IPS-NIHi7 (cell line): ENCODE data around the gene TAS2R41.
A peak's percentile ranks its signal among the peaks of the same experiment; 100 is the strongest.
"Not testable (repeated sequence)": the region's sequence is repeated elsewhere in the genome, so short reads cannot be mapped to it uniquely, and the experiment has no call there.

ENCODE experiments used
- DNase-seq: peaks from one replicate; pipeline ENCODE4 v3.0.0; 2012; ENCODE audit warnings: mixed read lengths; ENCODE audit errors: extremely low spot score

Gene TAS2R41

GRCh38 chr7:143456992-143457793 lies 20.5 kb upstream of the TAS2R41 start:
- no peak for DNase-seq

DNA sequence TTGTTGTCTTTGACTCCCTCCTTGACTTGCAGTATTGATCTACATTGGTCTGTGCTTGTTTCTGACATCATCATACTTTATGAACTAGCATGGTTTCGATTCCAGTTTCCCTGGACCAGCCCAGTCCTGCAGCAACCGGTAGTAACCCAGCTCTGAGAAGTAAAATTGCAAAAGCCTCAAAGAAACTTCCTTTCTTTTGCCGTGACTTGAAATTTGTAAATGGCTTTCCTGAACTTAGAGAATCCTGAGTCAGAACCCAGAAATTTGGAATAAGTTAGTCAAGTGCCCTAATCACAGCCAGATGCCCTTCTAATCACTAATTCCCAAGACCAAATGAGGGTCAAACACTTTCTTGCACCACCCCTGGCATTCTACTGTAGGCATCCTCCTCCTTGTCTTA lies 19.4 kb upstream of the TAS2R41 start:
- DNase-seq = no peak

- no peak for DNase-seq
Measured at GRCh38 chr7:143458681-143459080, 19.0 kb upstream of the TAS2R41 start.

DNA sequence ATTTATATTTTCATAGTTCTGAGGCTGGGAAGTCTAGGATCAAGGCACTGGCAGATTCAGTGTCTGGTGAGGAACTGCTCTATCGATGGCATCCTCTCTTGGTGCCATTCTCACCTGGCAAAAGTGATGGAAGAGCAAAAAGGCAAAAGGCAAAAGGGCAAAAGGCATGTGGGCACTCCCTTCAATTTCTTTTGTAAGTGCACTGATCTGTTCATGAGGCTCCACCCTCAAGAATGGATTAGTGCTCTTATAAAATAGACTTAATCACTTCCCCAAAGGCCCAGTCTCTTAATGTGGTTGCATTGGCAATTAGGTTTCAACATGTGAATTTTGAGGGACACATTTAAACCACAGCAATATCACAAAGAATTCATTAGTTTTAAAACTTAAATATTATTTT lies 18.3 kb upstream of the TAS2R41 start:
- DNase-seq = no peak

GRCh38 chr7:143460271-143460979 lies 17.2 kb upstream of the TAS2R41 start:
- DNase-seq = no peak

DNA sequence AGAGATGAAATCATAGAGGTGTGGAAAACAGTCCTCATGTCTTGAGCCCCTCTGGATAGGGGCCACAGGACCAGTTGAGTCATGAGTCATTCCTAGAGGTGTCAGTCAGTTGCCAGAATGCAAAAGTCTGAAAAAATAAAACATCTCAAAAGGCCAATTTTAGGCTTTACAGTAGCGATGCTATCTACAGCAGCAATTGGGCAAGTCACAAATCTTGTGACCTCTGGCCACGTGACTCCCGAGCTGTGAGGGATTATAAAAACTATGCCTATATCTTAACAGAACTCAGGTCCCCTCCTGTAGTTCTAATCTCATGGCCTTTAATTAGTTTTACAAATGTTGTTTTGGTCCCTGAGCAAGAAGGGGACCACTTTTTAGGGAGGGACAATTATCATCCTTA lies 15.6 kb upstream of the TAS2R41 start:
- no peak for DNase-seq

- DNase-seq = no peak
Measured at GRCh38 chr7:143463556-143463955, 14.1 kb upstream of the TAS2R41 start.

GRCh38 chr7:143463957-143464356 lies 13.7 kb upstream of the TAS2R41 start:
- DNase-seq = no peak

- DNase-seq = no peak
Measured at GRCh38 chr7:143467724-143468123, 9.9 kb upstream of the TAS2R41 start.

DNA sequence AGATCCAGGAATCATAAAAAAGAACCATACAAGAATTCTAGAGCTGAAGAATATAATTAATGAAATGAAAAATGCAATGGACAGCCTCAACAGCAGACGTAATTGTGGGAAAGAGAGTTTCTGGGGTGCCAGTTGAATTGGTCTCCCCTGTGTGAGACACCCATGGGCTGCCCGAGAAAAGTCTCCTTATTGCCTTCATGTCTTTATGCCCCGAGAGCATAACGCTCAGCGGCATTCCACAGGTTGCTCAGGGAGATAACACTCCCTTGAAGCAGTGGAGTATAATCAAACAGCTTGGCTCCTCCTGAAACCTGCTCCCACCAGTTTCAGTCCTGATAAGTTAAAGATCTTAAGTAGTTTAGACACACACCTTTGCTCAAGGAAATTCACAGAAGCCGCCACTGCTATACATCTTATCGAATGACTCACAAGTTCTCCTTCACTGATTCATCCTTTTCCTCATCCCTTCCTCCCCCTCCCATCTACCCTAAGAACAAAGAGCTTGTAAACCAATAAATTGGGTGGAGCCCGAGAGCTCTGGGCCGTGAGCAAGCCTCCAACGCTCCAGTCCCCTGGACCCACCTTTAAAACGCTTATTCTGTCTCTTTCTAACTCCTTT lies 5.5 kb upstream of the TAS2R41 start:
- not testable (repeated sequence) for DNase-seq

DNA sequence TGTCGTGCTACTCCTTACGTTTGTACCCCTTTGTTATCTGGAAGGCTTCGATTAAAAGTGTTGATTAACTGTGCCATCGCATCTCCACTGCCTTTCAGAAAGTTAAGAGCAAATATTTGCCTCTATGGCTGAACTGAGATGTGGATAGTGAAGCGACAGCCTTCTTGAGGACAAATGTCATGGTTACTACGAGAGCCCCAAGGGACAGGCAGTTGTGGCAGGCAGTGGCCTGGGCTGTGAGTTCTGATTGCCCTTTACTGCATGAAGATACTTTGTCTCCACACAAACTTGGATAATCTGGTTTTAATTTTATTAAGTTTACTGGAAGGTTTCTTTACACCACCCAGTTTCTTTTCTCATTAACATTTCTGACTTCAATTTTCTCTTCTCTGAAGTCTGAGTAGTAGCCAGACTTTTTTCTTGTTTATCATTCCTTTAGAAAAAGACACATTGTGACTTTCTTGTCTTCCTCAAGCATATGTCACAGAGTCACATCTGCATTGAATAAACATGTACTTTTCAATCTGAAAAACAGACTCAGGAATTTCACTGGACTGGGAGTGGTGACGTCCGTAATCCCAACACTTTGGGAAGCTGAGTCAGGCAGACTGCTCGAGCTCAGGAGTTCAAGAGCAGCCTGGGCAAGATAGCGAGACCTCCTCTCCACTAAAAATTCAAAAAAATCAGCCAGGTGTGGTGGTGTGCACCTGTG lies 1.5 kb downstream of the TAS2R41 start:
- DNase-seq = no peak

DNA sequence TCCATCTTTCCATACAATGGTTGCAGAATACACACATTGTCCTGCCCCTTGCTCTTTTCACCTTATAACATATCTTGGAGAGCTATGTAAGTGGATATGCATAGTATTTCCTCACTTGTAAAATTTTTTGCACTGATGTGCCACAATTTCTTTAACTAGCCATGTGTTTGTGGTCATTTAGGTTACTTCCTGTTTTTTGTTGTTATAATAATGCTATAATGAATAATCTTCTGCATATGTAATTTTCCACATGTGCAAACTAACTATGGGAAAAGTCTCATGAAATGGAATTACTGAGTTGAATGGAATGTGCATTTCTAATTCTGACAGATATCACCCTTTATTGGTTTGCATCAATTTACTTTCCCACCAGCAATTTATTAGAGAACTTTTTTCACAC lies 2.8 kb downstream of the TAS2R41 start:
- no peak for DNase-seq

GRCh38 chr7:143484119-143484518 lies 6.4 kb downstream of the TAS2R41 start:
- no peak for DNase-seq

GRCh38 chr7:143485094-143485493 lies 7.4 kb downstream of the TAS2R41 start:
- DNase-seq = no peak

GRCh38 chr7:143485500-143485899 lies 7.8 kb downstream of the TAS2R41 start:
- DNase-seq = no peak

DNA sequence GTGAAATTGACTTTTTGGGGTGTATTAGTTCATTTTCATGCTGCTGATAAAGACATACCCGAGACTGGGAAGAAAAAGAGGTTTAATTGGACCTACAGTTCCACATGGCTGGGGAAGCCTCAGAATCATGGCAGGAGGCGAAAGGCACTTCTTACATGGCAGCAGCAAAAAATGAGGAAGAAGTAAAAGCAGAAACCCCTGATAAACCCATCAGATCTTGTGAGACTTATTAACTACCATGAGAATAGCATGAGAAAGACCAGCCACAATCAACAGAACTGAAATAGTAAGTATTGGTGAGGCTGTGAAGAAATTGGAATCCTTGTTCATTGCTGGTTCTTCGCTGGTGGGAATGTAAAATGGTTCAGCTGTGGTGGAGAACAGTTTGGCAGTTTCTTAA lies 8.6 kb downstream of the TAS2R41 start:
- not testable (repeated sequence) for DNase-seq

GRCh38 chr7:143487061-143487460 lies 9.4 kb downstream of the TAS2R41 start:
- no peak for DNase-seq

DNA sequence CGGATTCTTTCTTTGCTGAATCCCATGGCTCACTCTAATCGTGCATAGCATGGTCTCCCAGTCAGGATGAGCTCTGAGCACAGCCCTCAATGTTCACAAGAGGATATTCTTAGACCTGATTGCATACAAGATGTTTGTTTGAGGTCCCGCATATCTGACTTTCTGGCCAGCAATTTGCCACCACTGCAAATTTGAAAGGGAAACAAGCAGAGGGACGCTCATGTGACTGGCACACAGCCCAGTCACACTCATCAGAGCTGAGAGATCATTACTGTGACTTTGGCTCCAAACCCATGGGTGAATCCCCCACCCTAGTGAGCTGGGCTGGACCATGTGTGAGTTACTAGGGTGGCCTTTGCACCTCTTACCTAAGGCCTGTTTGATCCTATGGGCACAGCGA lies 9.9 kb downstream of the TAS2R41 start:
- DNase-seq = no peak

DNA sequence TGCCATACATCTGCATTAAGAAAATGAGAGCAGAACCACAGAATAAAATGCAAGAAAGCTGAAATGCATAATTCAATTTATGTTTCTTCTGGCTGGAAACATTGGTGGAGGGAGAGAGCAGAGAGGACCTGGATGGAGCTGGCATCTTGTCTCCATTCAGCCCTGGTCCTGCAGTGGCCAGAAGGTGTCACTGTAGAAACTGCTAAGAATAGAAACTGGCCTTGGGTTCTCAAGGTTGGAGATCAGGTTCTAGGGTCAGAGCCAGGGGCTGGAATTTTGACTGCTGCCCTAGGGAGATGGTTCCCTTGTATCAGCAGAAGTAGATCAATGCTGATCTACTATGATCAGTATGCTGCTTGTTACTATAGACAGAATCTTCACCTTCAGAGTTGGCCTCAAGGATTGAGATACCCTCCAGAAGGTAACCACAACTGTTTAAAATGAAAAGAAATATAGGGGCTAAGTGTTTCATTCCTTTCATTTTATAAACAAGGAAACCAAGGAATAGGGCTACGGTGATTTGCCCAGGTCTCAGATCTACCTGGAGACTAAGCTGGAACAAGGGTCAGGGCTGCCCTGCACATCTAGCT lies 13.1 kb downstream of the TAS2R41 start:
- DNase-seq = peak; percentile 71

DNA sequence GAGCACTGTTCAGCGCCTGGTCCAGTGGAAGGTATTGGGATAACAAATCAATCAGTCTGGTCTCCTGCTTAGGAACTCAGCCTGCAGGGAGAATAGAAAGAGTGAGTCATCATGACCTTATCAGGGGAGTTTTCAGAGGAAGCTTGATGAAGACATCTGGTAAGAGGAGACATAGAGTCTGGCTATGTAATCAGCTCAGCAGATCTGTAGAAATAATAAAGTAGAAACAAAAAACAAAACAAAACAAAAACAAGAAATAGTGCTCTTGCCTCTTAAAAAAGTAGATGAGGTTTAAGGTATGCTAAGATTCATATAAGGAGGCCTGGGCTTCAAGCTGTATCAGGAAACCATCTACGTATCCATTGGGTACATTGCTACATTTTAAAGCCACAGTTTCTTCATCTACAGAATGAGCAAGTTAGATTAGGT lies 14.4 kb downstream of the TAS2R41 start:
- DNase-seq = peak; percentile 31

DNA sequence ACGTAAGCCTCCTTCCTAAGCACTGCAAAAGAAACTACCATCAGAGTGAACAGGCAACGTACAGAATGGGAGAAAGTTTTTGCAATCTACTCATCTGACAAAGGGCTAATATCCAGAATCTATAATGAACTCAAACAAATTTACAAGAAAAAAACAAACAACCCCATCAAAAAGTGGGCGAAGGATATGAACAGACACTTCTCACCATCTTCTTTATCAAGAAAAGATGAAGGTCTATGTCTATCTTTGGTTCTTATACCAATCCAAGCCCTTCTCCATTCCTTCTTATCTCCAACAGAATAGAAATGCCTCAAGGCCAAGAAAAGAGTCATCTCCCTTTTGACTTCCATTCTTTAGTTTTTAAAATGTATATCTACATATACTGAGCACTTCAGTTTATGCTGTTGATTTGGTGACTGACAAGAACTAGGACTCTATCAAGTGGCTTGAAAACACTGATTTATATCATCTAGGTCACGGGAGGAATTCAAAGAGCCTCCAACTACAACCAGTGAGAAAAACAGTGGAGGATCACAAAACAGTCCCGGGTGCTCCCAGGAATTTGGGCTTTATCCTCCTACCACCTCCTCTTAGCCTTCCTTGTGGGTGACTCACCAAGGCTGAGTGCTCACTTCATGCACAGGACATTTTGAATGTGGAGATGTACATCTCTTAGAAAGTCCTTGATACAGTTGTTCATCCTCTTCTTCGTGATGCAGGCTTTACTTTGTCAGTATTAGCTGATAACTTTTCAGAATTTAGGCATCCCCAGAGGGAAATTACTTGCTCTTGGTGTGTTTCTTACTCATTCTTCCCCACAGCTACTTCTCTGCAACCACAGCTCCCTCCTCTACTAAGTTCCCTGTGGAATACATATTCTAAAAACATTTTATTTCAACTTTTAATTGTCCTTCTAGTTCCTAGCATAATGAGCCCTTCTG lies 15.4 kb downstream of the TAS2R41 start:
- DNase-seq = no peak
